ENCODE measurements around the gene CRIM1. TPM values are rescaled to one million over a fixed set of nuclear protein-coding genes. Genes with fewer than 3 reads are reported as not detected.

The CRIM1 gene
- total RNA-seq, 1 experiment from 2014 or later, result 292 TPM

DNA sequence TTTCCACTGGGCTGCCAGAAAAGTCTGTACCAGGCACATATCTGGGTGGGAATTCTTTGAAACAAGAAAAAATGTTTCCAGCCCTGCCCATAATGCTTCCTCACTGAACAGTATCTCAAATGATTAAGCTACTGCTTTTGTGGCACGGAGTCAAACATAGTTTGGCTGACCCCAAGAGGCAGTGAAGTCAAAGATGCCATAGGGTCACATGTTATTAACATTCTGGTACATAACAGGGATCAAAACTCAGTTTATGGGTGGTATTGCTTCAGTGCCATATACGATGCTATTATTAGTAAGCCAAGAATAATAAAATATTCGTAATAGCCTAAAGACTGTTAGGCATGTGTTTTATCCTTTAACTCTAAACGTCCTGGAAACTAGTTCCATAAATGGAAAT, 129.9 kb downstream of the CRIM1 start:
- H3K9me3 Mint-ChIP-seq (ENCODE audit: unreplicated experiment), result no peaks in the 10 kb centered on the region

DNA sequence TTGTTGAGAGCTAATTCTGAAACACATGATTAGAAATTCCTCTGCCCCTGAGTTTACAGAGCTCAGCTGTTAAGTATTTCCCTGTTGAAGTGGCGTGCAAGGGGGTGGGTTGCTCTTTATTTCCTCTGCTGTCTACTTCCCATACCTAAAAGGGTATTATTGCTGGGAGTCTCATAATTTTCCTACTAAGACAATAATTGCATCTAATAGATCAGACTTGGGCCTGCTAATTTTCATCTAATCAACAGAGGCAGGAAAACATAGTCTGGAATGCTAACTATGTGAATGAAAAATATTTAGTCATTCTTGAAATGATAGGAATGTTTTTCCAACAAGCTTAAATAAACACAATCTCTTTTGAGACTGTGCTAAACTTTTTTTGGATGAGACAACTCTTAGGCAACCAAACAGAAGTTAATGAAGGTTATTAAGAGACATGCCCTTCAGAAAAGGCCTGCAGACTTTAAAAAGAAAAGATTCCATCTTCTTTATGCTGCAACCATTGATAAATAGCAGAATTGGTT, 131.0 kb downstream of the CRIM1 start:
- ChIA-PET CTCF (interaction anchor here (0.8 to 1.7 kb wide), 2 partner anchors 27 to 129 kb away, joined by 3 to 10 read pairs; no protein-coding TSS in a partner anchor), POLR2A (interaction anchor here (0.6 kb wide), 1 partner anchor 30 kb away, joined by 3 read pairs; no protein-coding TSS in a partner anchor)
- Mint-ChIP-seq H3K4me3 (ENCODE audit: unreplicated experiment) (peak overlapping the region; percentile 33), H3K9me3 (ENCODE audit: unreplicated experiment) (no peaks in the 10 kb centered on the region), H3K36me3 (ENCODE audit: insufficient read depth, unreplicated experiment) (peaks cover 98% of the 10 kb centered on the region), H3K27ac (ENCODE audit: unreplicated experiment) (peak overlapping the region; percentile 91), H3K27me3 (ENCODE audit: insufficient read depth, unreplicated experiment) (no peaks in the 10 kb centered on the region), H3K4me1 (ENCODE audit: low read depth, unreplicated experiment) (peaks cover 79% of the 10 kb centered on the region)
- Histone ChIP-seq H3K36me3 (ENCODE audit: control insufficient read depth, insufficient read depth, low read length) (no peaks in the 10 kb centered on the region; the same call in 1 of the 2 replicates), H3K27me3 (replicated peaks; ENCODE audit: control insufficient read depth, insufficient read depth, low read length) (no peaks in the 10 kb centered on the region), H3K4me1 (peaks cover 100% of the 10 kb centered on the region), H3K4me3 (ENCODE audit: low read depth, low read length) (no peak overlapping the region), H3K9me3 (no peaks in the 10 kb centered on the region)
- DNase-seq, result no peak
- no TSS peak for BruUV-seq (replicated peaks)
- intact Hi-C loops (cut with micrococcal nuclease; ENCODE audit: unreplicated experiment), result loop anchor here (1.0 kb wide), 3 partner anchors 16 to 172 kb away; no protein-coding TSS in a partner anchor
- TF ChIP-seq, protein P1, sequence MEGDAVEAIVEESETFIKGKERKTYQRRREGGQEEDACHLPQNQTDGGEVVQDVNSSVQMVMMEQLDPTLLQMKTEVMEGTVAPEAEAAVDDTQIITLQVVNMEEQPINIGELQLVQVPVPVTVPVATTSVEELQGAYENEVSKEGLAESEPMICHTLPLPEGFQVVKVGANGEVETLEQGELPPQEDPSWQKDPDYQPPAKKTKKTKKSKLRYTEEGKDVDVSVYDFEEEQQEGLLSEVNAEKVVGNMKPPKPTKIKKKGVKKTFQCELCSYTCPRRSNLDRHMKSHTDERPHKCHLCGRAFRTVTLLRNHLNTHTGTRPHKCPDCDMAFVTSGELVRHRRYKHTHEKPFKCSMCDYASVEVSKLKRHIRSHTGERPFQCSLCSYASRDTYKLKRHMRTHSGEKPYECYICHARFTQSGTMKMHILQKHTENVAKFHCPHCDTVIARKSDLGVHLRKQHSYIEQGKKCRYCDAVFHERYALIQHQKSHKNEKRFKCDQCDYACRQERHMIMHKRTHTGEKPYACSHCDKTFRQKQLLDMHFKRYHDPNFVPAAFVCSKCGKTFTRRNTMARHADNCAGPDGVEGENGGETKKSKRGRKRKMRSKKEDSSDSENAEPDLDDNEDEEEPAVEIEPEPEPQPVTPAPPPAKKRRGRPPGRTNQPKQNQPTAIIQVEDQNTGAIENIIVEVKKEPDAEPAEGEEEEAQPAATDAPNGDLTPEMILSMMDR (IDR thresholded peaks at IDR 0.05; ENCODE audit: insufficient read depth in 1 of 2, low read depth in 1 of 2, low read length in 1 of 2, severe bottlenecking in 1 of 2, unreplicated experiment in 1 of 2), result no peak

More for the DNA sequence above, 129.9 kb downstream of the CRIM1 start:
- Mint-ChIP-seq H3K27ac (ENCODE audit: unreplicated experiment) (peak overlapping the region; percentile 83), H3K27me3 (ENCODE audit: insufficient read depth, unreplicated experiment) (no peaks in the 10 kb centered on the region), H3K36me3 (ENCODE audit: insufficient read depth, unreplicated experiment) (peaks cover 98% of the 10 kb centered on the region), H3K4me1 (ENCODE audit: low read depth, unreplicated experiment) (peaks cover 79% of the 10 kb centered on the region), H3K4me3 (ENCODE audit: unreplicated experiment) (peak overlapping the region; percentile 50)
- H3K4me3 ChIP-seq (ENCODE audit: low read depth, low read length), result no peak overlapping the region
- H3K9me3 ChIP-seq, result no peaks in the 10 kb centered on the region
- ChIA-PET CTCF (interaction anchor here (1.2 to 1.7 kb wide), 2 partner anchors 15 to 26 kb away, joined by 3 to 10 read pairs; no protein-coding TSS in a partner anchor), POLR2A (interaction anchor here (1.0 kb wide), 1 partner anchor 173 kb away, joined by 3 read pairs; no protein-coding TSS in a partner anchor)
- BruUV-seq (replicated peaks), result no TSS peak
- H3K4me1 ChIP-seq, result peaks cover 100% of the 10 kb centered on the region
- TF ChIP-seq, protein P1 (IDR thresholded peaks at IDR 0.05; ENCODE audit: insufficient read depth in 1 of 2, low read depth in 1 of 2, low read length in 1 of 2, severe bottlenecking in 1 of 2, unreplicated experiment in 1 of 2), result no peak
- DNase-seq, result no peak
- no peaks in the 10 kb centered on the region; the same call in 1 of the 2 replicates for H3K36me3 ChIP-seq (ENCODE audit: control insufficient read depth, insufficient read depth, low read length)
- intact Hi-C loops (cut with micrococcal nuclease; ENCODE audit: unreplicated experiment), result no loop called here
- no peaks in the 10 kb centered on the region for H3K27me3 ChIP-seq (replicated peaks; ENCODE audit: control insufficient read depth, insufficient read depth, low read length)

- POLR2A ChIA-PET, result interaction anchor here (0.6 kb wide), 1 partner anchor 292 kb away, joined by 3 read pairs; no protein-coding TSS in a partner anchor
- TF ChIP-seq, protein P1 (IDR thresholded peaks at IDR 0.05; ENCODE audit: insufficient read depth in 1 of 2, low read depth in 1 of 2, low read length in 1 of 2, severe bottlenecking in 1 of 2, unreplicated experiment in 1 of 2), result no peak
- no peaks in the 10 kb centered on the region for H3K9me3 ChIP-seq
- H3K4me3 ChIP-seq (ENCODE audit: low read depth, low read length), result no peak overlapping the region
- no peaks in the 10 kb centered on the region for H3K9me3 Mint-ChIP-seq (ENCODE audit: unreplicated experiment)
- no peak for DNase-seq
- peak overlapping the region; percentile 91 for H3K27ac Mint-ChIP-seq (ENCODE audit: unreplicated experiment)
- H3K4me1 Mint-ChIP-seq (ENCODE audit: low read depth, unreplicated experiment), result peaks cover 76% of the 10 kb centered on the region
- H3K27me3 ChIP-seq (replicated peaks; ENCODE audit: control insufficient read depth, insufficient read depth, low read length), result no peaks in the 10 kb centered on the region
- H3K4me3 Mint-ChIP-seq (ENCODE audit: unreplicated experiment), result no peak overlapping the region
- intact Hi-C loops (cut with micrococcal nuclease; ENCODE audit: unreplicated experiment), result no loop called here
- peaks cover 100% of the 10 kb centered on the region for H3K4me1 ChIP-seq
- CTCF ChIA-PET, result interaction anchor here (1.3 kb wide), 1 partner anchor 12 kb away, joined by 3 read pairs; no protein-coding TSS in a partner anchor
- H3K27me3 Mint-ChIP-seq (ENCODE audit: insufficient read depth, unreplicated experiment), result no peaks in the 10 kb centered on the region
- no TSS peak for BruUV-seq (replicated peaks)
- peaks cover 97% of the 10 kb centered on the region for H3K36me3 Mint-ChIP-seq (ENCODE audit: insufficient read depth, unreplicated experiment)
- no peaks in the 10 kb centered on the region; the same call in 1 of the 2 replicates for H3K36me3 ChIP-seq (ENCODE audit: control insufficient read depth, insufficient read depth, low read length)
Observed at GRCh38 chr2:36487947-36488346, 132.4 kb downstream of the CRIM1 start.

Data from Caco-2 (cell line).